ENCODE data around the gene PDE4B.

- no peak for TF ChIP-seq CTCF (IDR thresholded peaks at IDR 0.05 in 2 of 3, conservative IDR thresholded peaks at IDR 0.05 in 1 of 3; ENCODE audit: insufficient read depth in 2 of 3, low read depth in 1 of 3, low read length in 3 of 3)
- no peak for TF ChIP-seq TFAM (CRISPR knock-in tag; conservative IDR thresholded peaks at IDR 0.05)
- TF ChIP-seq KAT7 (CRISPR knock-in tag; IDR thresholded peaks at IDR 0.05; ENCODE audit: borderline replicate concordance) = no peak
- TF ChIP-seq ZNF232 (CRISPR knock-in tag; IDR thresholded peaks at IDR 0.05) = no peak
- TF ChIP-seq HMBOX1 (IDR thresholded peaks at IDR 0.05) = no peak
- TF ChIP-seq ZNF318 (IDR thresholded peaks at IDR 0.05; ENCODE audit: borderline replicate concordance in 1 of 2, low read depth in 1 of 2) = no peak
- no peak for TF ChIP-seq CREB3L1 (IDR thresholded peaks at IDR 0.05; ENCODE audit: borderline replicate concordance, low read depth)
- no peak for TF ChIP-seq NCOA6 (IDR thresholded peaks at IDR 0.05)
Observed at GRCh38 chr1:66177510-66177909, 384.8 kb downstream of the PDE4B start.
